ENCODE measurements around the gene ANXA3. TPM values are rescaled to one million over a fixed set of nuclear protein-coding genes. Genes with fewer than 3 reads are reported as not detected.

The ANXA3 gene
- total RNA-seq, 1 donor = 12.3 TPM

DNA sequence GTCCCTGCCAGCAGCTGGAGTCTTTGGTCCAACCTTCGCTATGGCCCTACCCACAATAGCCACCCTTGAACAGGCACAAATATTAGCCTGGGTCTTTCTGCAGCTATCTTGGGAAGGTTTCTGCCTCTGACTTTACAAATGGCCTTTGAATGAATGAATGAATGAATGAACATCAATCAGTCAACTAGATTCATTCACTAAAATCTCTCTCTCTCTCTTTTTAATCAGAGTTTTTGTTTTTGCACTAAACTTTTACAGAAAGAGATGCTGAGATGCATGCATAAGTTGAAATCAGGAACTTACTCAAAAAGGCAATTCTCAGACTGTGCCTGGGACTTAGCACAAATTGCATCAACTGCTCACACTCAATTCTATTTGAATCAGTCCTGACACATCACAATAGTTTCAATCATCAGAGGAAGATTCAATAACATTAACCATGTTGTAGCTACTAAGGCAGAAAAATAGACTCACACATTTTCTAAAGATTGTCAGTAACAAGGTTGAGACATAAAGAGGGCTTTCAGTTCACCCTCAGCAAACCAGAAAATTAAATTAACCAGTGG is 55.0 kb downstream of the ANXA3 start:
- no peak for DNase-seq (ENCODE audit: low read depth)
- TF ChIP-seq, protein P1, sequence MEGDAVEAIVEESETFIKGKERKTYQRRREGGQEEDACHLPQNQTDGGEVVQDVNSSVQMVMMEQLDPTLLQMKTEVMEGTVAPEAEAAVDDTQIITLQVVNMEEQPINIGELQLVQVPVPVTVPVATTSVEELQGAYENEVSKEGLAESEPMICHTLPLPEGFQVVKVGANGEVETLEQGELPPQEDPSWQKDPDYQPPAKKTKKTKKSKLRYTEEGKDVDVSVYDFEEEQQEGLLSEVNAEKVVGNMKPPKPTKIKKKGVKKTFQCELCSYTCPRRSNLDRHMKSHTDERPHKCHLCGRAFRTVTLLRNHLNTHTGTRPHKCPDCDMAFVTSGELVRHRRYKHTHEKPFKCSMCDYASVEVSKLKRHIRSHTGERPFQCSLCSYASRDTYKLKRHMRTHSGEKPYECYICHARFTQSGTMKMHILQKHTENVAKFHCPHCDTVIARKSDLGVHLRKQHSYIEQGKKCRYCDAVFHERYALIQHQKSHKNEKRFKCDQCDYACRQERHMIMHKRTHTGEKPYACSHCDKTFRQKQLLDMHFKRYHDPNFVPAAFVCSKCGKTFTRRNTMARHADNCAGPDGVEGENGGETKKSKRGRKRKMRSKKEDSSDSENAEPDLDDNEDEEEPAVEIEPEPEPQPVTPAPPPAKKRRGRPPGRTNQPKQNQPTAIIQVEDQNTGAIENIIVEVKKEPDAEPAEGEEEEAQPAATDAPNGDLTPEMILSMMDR (IDR thresholded peaks at IDR 0.05; ENCODE audit: insufficient read depth, low read length) = no peak
- H3K4me3 ChIP-seq (ENCODE audit: low read depth, low read length) = no peak overlapping the region

DNA sequence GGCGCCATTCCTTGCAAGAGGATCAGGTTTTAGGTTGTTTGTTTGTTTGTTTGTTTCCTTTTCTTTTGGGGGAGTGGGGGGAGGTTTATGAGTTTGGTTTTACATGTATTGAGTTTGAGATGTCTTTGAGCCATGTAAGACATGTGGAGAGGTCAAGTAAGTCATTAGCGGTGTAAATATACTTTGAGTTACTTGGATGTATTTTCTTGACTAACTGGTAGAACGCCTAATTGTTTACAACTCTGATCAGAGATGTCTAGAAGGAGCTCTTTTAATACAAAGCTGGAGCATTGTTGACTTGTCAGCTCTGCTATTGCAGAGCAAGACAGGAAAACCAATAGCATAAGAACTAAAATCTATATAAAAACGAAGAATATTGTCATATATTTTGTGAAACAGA is 57.1 kb downstream of the ANXA3 start:
- H3K4me3 ChIP-seq (ENCODE audit: low read depth, low read length) = no peak overlapping the region
- TF ChIP-seq, protein P1 (IDR thresholded peaks at IDR 0.05; ENCODE audit: insufficient read depth, low read length) = no peak
- no peak for DNase-seq (ENCODE audit: low read depth)

DNA sequence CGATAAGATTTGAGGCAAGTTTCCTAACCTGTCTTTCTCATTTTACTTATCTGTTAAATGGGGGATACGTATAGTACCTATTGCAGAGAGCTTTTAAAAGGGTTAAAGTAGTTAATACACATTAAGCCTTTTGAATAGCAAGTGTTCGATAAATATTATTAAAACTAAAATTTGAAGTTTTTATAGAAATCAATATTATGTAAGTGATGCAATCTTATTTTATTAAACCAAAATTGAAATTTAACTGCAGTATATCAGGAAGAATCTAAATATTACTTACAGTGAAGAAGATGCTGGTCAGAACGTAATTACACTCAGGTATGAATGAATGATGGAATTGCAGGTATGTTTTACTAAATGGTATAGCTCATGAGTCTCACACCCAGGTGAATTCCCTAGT is 58.0 kb downstream of the ANXA3 start:
- TF ChIP-seq, protein P1 (IDR thresholded peaks at IDR 0.05; ENCODE audit: insufficient read depth, low read length) = no peak
- H3K4me3 ChIP-seq (ENCODE audit: low read depth, low read length) = no peak overlapping the region
- DNase-seq (ENCODE audit: low read depth) = no peak

DNA sequence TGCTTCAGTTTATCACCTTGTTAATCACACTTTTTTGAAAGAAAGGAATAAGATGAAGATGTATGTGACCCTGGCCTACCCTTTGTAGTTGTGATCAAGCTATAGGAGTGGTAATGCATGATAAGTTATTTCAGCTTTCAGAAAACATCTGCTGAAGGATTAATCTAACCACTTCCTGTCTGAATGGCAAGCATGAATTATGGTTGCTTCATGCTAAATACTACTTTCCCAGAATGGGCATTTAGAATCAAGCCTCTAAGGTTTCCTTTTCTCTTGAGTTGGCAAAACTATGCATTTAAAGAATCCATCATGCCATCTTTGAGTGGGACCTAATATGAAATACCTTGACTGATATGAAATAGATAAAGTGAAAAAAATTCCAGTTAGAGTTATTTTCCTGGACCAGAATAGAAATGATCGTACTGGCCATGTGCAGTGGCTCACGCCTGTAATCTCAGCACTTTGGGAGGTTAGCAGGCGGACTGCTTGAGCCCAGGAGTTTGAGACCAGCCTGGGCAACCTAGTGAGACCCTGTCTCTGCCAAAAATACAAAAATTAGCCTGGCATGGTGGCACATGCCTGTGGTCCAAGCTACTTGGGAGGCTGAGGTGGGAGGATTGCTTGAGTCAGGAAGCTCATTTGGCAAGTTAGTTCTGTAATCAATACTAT is 59.1 kb downstream of the ANXA3 start:
- peak; percentile 57 for DNase-seq (ENCODE audit: low read depth)
- TF ChIP-seq, protein P1 (IDR thresholded peaks at IDR 0.05; ENCODE audit: insufficient read depth, low read length) = no peak
- no peak overlapping the region for H3K4me3 ChIP-seq (ENCODE audit: low read depth, low read length)

DNA sequence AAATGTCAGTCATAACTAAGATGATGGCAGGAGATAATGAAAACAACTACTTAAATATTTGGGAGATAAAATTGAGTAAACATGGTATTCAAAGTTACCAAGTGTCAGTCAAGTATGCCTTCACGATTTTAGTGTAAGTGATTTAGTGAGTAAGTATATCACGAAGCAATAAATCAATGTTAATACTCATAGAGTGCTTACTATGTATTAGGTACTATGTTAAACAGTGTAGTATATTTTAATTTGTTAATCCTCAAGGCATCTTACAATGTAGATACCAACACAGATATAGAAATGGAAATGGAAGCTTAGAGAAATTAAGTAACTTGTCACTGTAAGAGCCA is 59.6 kb downstream of the ANXA3 start:
- TF ChIP-seq, protein P1 (IDR thresholded peaks at IDR 0.05; ENCODE audit: insufficient read depth, low read length) = no peak
- no peak overlapping the region for H3K4me3 ChIP-seq (ENCODE audit: low read depth, low read length)
- DNase-seq (ENCODE audit: low read depth) = no peak

DNA sequence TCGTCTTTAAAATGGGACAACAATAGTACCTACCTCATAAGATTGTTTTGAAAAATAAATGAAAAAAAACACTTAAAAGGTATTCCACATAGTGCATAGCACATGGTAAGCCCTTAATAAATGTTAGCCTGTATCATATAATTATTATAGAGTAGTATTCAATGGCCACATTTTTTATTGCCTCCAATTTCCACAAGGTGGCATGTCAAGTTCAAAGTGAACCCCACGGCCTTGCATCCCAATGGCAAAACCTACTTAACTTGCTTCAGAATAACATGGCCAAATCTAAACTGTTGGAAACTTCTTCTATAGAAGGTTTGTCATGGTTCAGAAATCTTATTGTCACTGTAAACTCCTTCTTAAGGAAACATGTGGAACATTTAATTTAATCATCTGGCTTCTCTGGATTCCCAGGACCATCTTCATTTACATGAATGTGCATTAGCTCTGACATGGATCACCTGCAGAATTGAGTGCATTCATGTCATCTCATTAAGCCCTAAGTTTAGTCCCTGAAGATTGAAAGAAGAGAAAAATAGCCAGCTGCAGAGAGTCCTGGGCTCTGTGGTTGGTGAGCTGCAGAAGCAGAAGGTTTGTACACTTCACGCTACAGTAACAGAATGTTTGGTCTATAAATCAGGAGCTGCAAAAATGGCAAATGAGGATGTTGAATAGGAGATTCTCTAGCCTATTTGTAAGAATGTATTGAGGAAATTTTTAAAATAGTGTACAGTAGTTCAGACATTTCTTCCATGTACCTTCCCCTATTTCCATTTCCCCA is 61.0 kb downstream of the ANXA3 start:
- DNase-seq (ENCODE audit: low read depth) = peak; percentile 80
- TF ChIP-seq, protein P1 (IDR thresholded peaks at IDR 0.05; ENCODE audit: insufficient read depth, low read length) = peak; percentile 66
- H3K4me3 ChIP-seq (ENCODE audit: low read depth, low read length) = no peak overlapping the region
